HG03457 (cell line): Measurements from ENCODE around the gene ACBD6.
A peak's percentile ranks its signal among the peaks of the same experiment; 100 is the strongest.

Experiments used
- ATAC-seq: cut with Tn5 transposase; IDR thresholded peaks from one replicate; pipeline ENCODE4 v1.9.1; 2021; ENCODE audit warnings: moderate number of reproducible peaks; ENCODE audit not compliant: unreplicated experiment

ACBD6 gene

DNA sequence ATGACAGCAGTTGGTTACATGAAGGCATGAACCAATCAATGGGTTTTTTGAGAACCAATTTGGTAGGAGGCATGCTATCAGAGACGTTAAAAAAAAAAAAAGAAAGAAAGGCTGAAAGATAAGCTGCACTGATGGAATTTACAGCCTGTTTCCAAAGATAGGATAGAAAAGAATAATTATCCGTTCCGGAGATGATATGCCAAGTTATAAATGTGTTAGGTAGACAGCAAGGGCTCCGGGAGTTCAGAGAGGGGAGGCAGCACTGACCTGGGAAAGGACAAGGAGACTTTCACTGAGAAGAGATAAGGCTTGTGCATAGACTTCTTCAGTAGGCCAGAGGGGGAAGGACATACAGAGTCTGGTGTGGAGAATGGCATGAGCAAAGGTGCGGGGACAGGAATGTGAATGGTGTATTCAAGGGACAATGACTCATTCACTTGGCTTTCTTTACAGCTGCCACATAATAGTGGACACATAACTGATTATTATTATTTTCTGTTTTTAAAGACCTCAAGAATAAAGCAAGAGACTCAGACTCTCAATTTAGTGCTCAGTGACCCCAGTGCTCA is 24.8 kb upstream of the ACBD6 start:
- no peak for ATAC-seq

DNA sequence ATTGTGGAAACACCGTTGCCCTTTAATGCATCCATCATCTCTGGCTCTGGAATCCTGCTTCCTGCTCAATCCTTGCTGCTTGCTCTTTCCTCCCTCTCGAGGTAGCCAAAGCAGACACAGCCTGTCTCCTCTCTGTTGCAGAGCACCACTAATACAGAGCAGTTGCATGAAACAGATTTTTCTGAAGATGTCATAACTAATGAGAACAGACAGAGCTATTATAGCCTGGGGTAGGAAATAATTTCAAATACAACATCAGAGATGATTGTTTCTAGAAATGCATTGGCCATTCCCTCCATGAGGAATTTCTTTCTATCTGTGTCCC is 23.3 kb upstream of the ACBD6 start:
- no peak for ATAC-seq

DNA sequence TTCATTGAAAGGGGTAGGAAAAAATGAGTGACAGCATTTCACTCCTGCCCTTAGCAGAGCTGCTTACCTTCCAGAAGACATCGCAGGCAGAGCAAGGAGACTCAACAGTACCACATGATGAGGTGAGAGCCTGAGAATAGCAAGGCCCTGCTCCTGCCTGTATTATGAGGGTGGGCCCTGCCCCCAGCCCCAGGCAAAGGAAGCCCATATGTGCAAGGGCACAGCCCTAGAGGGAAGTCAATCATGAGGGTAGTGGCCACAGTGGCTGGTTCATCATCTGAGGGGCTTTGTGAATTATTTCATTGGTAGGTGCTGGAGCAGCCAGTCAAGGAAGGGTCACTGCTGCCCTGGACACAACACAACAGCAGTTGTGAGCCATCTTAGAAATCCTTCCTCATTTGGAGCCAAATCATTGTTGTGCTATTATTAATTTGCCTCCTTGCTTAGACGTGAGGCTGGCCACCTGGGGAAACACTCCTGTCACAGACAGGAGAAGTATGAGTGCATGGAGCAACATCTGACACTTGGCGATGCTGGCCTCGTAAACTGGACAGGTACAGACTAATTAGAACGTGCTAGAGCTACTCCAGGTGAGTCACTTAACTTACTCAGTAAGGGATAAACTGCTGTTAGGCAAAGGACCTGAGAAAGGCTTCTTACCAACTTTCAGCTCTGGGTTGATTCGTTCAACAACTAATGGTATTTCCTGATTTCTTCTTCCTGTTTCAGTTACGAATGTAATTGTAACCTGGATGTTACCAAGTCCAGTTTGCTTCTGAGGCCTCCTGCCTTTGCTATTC is 22.7 kb upstream of the ACBD6 start:
- ATAC-seq, result no peak

DNA sequence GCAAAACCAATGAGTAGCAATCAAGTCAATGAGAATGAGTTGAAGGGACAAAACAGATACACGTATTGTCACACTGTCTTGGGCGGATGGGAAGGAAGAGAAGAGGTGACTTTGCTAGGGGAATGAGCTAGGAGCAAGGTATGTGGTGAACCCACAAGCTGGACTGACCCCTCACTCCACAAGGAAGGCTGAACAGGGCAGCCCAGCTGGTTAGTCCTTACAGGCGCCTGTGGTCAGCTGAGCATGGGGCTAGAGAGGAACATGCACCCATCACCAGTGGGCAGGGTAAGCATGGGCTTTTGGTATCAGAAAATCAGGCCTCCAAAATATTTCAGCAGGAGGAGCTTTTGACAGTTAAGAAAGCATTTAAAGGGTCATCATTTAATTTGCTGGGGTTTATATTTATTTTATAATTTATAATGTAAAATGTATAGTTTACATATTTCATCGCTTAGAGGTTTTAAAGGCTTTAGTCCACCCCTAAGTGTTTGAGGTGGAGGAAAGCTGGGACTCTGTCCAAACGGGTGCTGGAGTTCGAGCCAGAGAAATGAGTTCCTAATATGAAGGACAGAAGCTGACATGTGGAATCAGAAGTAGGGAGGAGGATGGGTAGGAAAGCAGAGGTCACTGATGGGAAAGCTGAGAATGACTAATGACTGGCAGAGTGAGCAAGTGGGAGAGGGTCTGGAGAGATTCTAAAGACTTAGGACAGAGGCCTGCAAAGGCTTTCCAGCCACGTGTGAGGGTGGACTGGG is 22.0 kb upstream of the ACBD6 start:
- ATAC-seq, result no peak

DNA sequence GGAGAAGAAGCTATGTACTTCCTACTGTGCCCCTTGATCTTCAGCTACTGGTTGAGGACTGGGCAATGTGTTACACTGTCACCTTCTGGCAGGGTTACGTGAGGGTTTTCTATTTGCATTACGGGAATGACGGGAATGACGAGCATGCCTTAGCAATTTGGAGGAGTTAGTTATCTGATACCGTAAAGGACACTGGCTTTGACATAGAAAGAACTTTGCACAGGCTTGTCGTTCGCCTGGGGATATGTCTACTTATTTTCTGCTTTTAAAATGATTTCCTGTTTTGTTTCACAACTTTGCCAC is 19.8 kb upstream of the ACBD6 start:
- no peak for ATAC-seq

DNA sequence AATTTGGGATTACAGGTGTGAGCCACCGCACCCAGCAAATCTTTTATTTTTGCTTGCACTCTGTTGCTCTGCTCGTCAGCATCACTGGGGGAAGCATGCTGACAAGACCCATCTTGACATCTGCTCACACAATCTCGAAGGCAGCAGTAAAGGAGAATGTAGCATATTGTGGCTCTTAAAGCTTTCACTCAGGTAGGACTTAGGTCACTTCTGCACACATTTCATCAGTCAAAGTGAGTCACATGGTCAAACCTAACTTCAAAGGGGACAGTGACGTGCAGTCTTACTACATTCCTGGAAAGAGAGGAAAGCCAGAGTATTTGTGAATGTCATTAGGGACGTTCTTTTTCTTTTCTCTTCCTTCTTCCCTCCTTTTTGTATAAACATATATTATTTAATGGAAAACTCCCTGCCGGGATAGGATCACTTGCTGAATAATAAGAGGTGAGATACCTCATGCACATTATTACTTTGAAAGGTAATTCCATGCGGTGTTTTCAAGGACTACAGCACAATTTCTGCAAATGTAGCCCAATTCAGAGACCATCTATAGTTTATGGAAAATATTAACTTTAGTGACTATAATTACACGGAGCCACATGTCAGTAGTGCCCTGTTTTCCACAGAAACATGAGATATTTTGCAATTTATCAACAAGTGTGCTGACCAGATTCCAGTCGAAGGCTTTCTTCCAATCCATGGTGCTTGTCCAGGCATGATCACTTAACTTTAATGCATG is 19.3 kb upstream of the ACBD6 start:
- ATAC-seq, result no peak

DNA sequence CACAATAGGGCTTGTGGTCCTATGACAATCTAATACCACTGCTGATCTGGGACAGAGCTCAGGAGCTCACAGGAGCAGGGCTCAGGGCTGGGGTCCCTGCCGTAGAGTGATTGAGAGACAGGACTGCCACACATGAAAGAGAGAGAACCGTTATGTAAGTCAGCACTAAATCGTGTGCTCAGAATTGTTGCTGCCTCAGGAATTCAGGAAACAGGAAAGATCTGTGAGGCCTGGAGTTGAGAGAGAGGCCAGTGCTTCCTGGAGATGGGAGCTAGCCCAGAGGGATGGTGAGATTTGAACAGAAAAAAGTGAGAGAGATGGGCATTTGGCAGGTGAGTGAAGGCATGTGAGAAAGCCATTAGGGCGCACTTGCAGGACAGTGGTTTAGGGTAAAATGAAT is 17.5 kb upstream of the ACBD6 start:
- no peak for ATAC-seq

DNA sequence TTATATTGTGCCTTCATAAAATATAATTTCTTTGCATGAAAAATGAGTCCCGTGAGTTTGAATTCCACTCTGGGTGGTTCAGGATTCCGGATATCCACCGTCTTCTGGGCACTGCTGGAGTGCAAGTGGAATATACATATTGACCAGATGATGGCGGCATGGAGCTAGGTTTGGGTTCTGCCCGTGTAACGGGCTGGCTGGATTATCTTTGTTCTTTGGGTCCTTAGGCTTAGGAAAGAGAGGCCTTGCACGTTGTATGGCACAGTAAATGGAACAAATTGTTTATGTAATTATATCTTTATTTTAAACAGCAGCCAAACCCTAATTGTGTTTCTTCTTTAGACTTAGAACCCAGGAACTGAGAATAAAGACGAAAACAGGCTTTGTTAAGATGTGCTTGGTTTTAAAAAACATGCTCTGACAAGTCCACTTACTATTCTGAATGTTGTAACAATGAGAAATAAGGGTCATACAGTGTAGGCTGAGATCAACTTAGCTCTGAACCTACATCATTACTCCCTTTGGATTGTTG is 13.5 kb upstream of the ACBD6 start:
- ATAC-seq, result peak; percentile 94

DNA sequence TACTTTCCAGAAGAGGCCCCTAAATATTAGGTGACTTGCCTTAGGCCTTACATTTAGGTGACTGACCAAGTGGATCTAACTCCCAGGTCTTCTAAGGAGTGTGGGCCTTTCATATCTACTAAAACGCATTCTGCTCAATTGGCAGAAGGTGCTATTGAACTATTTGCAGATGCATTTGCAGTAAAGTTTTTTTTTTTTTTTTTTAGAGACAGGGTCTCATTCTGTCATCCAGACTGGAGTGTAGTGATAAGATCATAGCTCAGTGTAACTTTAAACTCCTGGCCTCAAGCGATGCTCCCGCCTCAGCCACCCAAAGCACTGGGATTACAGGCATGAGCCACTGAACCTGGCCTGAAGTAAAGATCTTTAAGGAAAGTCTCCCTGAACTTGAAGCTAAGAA is 13.0 kb upstream of the ACBD6 start:
- ATAC-seq, result no peak

DNA sequence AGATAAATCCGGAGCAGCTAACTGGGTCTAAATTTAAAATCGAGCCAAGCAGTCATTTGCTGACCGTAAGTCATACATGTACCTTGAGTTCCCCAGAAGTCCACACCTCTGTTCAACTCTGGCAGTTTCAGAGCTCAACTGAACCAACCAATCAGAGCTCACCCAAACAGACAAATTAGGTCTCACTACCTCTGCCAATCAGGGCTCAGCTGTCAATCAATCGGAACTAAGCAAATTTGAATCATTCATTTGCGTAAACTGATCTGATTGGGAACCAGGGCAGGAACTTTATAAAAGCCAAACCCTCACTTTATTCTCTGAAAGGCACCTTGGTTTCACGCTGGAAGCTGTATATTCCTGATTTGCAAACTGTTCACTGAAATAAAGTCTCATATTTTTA is 11.2 kb upstream of the ACBD6 start:
- no peak for ATAC-seq

DNA sequence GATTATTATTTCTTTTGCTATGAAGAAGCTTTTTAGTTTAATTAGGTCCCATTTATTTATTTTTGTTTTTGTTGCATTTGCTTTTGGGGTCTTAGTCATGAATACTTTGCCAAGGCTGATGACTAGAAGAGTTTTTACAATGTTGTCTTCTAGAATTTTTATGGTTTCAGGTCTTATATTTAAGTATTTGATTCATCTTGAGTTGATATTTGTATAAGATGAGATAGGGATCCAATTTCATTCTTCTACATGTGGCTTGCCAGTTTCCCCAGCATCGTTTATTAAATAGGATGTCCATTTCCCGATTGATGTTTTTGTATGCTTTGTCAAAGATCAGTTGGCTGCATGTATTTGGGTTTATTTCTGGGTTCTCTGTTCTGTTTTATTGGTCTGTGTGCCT is 8.5 kb upstream of the ACBD6 start:
- no peak for ATAC-seq

DNA sequence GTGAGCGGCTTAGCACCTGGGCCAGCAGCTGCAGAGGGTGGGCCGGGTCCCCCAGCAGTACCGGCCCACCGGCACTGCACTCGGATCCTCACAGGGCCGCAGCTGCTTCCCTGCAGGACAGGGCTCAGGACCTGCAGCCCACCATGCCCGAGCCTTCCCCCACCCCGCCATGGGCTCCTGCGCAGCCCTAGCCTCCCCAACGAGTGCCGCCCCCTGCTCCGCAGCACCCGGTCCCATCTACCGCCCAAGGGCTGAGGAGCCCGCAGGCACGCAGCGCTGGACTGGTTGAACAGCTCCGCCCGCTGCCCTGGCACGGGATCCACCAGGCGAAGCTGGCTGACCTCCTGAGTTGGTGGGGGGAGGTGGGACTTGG is 6.3 kb upstream of the ACBD6 start:
- no peak for ATAC-seq

DNA sequence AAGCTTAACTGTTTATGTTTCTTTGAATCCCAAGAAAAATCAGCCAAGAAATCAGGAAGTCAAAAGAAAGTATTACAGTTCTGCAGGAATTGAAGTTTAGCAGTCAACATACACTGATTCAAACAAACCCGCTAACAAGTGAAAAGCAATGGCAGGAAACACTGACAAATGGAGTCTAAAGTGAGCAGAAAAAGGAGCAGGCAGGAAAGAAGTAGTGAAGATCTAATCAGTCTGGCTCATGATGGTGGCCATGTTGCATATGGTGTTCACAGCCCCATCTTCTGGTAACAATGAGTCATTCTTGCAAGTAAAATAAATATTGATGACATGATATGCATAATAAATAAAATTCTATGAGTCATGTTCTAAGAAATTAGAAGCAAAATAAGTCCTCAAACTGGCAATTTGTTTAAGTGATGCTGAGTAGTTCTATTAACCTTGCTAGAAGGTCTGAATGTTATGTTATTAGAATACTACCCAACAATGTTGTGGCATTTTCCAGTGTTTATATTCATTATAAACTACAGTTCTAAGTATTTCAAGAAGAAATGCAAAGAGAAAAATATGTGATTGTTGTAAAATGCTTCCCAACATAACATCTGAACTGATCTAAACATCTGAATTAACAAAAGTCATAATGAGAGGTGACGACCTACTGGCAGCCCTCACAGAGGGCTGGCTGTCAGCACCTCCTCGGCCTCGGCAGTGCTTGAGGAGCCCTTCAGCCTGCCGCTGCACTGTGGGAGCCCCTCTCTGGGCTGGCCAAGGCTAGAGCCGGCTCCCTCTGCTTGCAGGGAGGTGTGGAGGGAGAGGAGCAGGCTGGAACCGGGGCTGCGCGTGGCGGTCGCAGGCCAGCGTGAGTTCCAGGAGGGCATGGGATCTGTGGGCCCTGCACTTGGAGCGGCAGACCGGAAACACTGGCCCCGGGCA is 5.7 kb upstream of the ACBD6 start:
- no peak for ATAC-seq

DNA sequence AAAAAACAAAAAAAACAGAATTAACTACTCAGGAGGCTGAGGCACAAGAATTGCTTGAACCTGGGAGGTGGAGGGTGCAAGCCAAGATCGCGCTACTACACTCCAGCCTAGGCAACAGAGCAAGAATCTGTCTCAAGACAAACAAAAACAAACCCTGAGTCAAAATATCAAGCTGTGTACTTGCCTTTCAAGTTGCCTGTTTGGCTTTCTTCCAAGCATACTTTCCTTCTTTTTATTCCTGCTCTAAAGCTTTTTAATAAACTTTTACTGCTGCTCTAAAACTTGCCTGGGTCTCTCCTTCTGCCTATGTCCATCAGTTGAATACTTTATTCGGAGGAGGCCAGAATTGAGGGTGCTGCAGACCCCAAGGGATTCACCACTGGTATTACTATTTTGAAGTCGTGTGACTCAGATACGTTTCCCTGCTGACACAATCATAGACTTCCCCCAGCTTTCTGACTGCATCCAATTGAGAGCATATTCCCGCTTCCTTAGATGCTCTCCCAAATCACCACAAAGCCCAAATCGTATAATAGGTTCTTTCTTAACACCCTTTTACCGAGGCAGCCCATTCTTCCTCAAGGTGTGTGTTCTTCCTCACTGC is 3.5 kb upstream of the ACBD6 start:
- no peak for ATAC-seq

DNA sequence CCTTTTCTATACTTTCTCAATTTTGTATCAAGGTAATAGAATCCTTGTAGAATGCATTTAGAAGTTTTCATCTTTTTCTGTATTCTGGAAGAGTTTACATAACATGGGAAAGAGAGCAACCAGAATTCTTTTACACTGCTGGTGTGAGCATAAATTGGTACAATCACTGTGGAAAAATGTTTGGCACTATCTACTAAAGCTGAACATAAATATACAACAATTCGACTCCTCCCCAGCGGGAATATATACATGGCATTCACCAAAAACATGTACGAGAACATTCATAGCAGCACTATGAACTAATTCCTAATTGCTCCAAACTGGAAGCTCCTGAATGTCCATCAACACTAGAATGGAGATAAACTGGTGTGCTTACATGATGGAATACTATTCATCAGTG is 1.8 kb upstream of the ACBD6 start:
- ATAC-seq, result no peak

DNA sequence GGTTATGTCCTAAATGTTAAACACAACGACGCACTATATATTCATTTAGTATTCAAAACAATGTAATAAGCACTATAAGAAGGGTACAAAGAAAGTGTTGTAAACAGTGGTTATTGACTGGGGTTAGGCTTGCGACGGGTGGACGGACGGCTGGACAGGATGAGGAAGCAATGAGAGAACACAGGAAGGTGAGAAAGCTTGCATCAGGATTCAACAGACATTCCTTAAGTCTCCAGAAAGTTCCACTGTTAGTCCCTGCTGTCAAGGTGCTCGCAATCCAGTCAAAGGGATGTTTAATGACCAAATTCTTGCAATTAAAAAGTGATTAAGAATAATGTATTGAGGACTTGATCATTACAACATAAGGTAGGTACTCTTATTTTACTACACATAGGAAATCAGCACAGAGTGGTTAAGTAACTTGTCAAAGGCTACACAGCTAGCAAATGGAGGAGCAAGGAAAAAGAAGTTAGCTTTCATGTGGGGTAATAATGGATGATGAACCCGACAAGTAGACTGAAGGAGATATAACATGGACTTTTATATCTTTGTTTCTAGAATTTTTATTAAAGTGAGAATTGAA is 994 bp upstream of the ACBD6 start:
- ATAC-seq, result no peak

DNA sequence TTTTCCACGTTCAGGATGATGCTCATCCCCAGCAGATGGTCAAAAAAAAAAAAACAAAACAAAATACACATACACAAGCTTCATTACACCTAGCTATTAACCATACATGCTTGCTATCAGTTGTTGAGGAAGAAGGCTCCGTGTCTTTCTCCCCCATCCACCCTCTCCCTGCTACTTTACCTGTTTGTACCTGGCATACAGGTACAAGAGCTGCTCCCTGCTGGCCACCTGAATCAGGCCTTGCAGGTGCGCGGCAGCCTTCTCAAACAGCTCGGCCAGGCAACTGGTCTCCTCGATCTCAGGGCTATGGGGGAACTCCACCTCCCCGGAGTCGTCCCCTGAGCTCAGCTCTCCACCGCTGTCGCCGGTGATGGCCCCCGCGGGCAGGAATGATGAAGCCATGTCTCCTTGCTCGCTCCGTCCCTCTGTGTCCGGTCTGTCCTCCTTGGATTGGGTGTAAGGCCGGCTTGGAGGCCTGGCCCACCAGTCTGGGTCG is 464 bp downstream of the ACBD6 start:
- peak; percentile 26 for ATAC-seq

DNA sequence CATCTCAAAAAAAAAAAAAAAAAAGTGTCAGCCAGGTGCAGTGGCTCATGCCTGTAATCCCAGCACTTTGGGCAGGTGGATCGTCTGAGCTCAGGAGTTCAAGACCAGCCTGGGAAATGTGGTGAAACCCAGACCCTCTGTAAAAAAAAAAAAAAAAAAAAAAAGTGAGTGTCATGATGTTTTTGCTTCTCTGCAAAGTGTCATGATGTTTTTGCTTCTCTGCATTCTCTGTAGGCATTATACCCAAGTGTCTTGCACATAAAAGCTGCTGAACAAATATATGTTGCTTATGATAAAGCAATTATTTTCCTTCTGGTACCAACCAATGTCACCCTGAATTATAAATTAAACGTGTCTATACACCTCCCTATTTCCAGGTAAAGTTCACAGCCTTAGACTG is 1.7 kb downstream of the ACBD6 start:
- ATAC-seq, result no peak

DNA sequence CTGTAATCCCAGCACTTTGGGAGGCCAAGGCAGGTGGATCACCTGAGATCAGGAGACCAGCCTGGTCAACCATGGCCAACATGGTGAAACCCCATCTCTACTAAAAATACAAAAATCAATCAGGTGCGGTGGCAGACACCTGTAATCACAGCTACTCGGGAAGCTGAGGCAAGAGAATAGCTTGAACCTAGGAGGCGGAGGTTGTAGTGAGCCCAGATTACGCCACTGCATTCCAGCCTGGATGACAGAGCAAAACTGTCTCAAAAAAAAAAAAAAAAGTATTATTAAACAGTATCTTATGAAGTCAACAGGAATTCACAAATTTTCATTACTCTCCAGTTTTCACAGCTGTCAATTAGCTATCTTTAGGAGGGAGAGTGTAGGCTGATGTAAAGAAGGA is 3.8 kb downstream of the ACBD6 start:
- ATAC-seq, result no peak

DNA sequence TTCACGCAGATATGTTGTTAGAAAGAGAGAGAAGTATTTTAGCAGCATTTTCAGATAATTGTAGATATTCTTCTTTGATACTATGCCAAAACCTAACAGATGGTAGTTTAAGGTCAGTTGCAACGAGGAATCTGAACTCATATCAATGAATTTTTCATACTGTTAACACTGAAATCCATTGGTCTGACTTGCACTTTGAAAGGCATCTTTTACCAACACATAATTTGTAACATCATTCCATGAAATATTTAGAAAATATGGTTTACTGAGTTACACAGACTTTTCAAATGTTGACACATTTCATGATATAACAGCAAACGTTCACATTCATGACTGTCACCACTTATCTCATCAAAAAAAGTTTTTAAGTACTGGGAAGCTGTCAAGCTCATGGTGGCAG is 4.6 kb downstream of the ACBD6 start:
- ATAC-seq, result no peak
